Measurements from ENCODE around the gene C20orf202.

DNA sequence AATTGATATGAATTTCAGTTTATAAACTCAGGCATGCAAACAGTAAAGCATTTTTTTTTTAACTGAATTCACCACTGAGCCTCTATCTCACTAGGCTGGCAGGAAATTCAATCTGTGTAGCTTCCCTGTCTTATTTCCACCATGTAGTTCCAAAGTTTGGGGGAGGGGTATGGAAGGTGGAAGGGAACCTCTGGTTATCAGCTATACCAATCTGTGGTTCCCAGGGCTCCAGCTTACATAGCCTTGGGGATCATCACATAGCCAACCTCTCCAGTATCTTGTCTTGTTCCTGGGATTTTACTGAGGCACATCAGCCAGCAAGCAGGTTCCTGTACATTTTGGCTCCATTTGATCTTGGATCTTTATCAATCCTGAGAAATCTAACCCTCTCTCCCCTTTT, 38.2 kb downstream of the C20orf202 start:
- TF ChIP-seq, protein P1, sequence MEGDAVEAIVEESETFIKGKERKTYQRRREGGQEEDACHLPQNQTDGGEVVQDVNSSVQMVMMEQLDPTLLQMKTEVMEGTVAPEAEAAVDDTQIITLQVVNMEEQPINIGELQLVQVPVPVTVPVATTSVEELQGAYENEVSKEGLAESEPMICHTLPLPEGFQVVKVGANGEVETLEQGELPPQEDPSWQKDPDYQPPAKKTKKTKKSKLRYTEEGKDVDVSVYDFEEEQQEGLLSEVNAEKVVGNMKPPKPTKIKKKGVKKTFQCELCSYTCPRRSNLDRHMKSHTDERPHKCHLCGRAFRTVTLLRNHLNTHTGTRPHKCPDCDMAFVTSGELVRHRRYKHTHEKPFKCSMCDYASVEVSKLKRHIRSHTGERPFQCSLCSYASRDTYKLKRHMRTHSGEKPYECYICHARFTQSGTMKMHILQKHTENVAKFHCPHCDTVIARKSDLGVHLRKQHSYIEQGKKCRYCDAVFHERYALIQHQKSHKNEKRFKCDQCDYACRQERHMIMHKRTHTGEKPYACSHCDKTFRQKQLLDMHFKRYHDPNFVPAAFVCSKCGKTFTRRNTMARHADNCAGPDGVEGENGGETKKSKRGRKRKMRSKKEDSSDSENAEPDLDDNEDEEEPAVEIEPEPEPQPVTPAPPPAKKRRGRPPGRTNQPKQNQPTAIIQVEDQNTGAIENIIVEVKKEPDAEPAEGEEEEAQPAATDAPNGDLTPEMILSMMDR (conservative IDR thresholded peaks at IDR 0.05 in 1 of 2, IDR thresholded peaks at IDR 0.05 in 1 of 2; ENCODE audit: extremely low read depth in 1 of 2, insufficient read depth in 1 of 2, low read depth in 1 of 2, low read length in 2 of 2) = no peak
- TF ChIP-seq EZH2 (IDR thresholded peaks at IDR 0.05; ENCODE audit: borderline replicate concordance, low read length) = no peak
